Naive thymus-derived CD8-positive, alpha-beta T cell (primary cell): Measurements from ENCODE around the gene CAMK2B. TPM values are rescaled to one million over a fixed set of nuclear protein-coding genes. Genes with fewer than 3 reads are reported as not detected.

Source experiments
- ATAC-seq, 2 donors: fragments of 150-1000 bp; cut with Tn5 transposase in 1 of 2; sonication (Bioruptor Pico), chemical (Tn5 transposase) in 1 of 2; 1 replicate in 1 of 2; 2 replicates in 1 of 2; pipeline ENCODE4 v1.10.0; 2021; ENCODE audit warnings: mild to moderate bottlenecking in 2 of 2, moderate library complexity in 2 of 2
- POLR2A ChIA-PET: fragments of 350-600 bp; sonication (Branson Sonifier 250); formaldehyde crosslinking; loops from one replicate; lab custom pipeline; 2021; ENCODE audit warnings: antibody characterized with exemption; lab: Charles Lee
- DNase-seq, 10 donors: peaks; one replicate each; pipeline versions ENCODE4 v3.0.0 to v3.0.0-alpha.2; 2020 to 2022
- H3K27ac Mint-ChIP-seq, 10 donors: one replicate each; pipeline ENCODE4 v1.8.0; 2020 to 2022; ENCODE audit warnings: mild to moderate bottlenecking in 10 of 10, mixed read lengths in 10 of 10, moderate library complexity in 4 of 10, inconsistent platforms in 1 of 10
- H3K27me3 Mint-ChIP-seq, 5 donors: one replicate each; pipeline ENCODE4 v1.8.0; 2021 to 2022; ENCODE audit warnings: mixed read lengths in 5 of 5
- H3K36me3 Mint-ChIP-seq, 3 donors: one replicate each; pipeline ENCODE4 v1.8.0; 2020 to 2022; ENCODE audit warnings: mixed read lengths in 3 of 3, mild to moderate bottlenecking in 2 of 3, inconsistent platforms in 1 of 3
- H3K4me1 Mint-ChIP-seq, 4 donors: one replicate each; pipeline ENCODE4 v1.8.0; 2021 to 2022; ENCODE audit warnings: mixed read lengths in 4 of 4
- H3K4me3 Mint-ChIP-seq, 10 donors: one replicate each; pipeline ENCODE4 v1.8.0; 2020 to 2022; ENCODE audit warnings: mild to moderate bottlenecking in 10 of 10, mixed read lengths in 10 of 10, moderate library complexity in 6 of 10, inconsistent platforms in 1 of 10
- H3K9me3 Mint-ChIP-seq, 9 donors: one replicate each; pipeline ENCODE4 v1.8.0; 2020 to 2022; ENCODE audit warnings: mixed read lengths in 9 of 9, mild to moderate bottlenecking in 3 of 9, inconsistent platforms in 1 of 9, moderate library complexity in 1 of 9
- polyA plus RNA-seq, 3 donors: library from polyadenylated mRNA; unstranded; fragments of 300-500 nt; fragmentation: Illumina TruSeq; gene quantifications; one replicate each; pipeline ENCODE4 v1.2.3, GENCODE V29; 2021
- total RNA-seq, 8 experiments: library from RNA in 2 of 8; stranded (reverse) in 2 of 8; gene quantifications; one replicate each; pipeline ENCODE4 v1.2.3 and lab custom pipeline; 2021 to 2026

Gene CAMK2B
- total and polyA plus RNA-seq, 5 experiments from 2014 or later, result not detected

DNA sequence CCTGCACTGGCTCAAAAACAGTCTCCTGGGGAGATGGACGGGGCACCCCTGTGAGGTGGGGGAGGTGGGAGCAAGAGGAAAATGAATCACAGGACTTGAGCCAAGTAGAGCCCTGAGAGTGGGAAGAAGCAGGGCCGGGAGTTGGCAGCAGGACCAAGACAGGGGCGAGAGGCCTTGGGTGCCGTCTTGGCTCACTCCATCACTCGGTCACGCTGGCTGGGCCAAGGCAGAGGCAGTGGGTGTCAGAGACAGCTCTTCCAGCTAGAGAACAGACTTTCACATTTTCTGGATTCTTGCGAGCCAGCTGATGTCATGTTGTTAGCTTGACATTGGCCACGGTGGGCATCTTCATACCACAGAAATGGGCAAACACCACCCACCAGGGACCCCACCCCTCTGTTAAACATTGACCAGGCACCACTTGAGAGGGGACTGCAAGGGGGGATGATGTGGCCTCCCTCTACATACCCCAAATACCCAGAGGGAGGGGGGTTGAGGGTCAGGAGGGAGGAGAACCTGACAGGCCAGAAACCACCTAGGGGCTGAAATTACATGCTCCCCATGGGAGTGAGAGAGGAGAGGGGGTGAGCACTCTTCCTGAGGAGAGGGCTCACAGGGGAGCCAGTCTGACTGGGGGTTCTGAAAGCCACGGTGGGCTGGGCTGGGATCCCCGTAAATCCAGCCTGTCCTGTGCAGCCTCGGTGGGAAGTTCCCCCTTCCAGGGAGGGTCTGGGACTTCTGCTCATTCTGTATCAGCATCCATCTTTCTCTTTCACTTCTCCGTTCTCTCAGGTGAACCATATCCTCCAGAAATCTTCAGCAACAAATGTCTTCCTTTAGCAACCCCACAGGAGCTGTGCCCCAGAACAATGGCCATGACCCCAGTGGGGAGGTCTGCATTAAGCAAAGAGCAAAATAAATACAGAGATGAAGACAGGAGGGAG is 19.6 kb downstream of the CAMK2B start:
- peaks cover 0 to 14% (median 8%) of the 10 kb centered on the region in 5 donors for H3K27me3 Mint-ChIP-seq
- DNase-seq (peak in 2 of 10 donors; percentile 12 to 26), ATAC-seq (no peak)
- POLR2A ChIA-PET, result no interaction called here
- peaks cover 0 to 1% (median 0%) of the 10 kb centered on the region in 3 donors for H3K36me3 Mint-ChIP-seq
- H3K4me1 Mint-ChIP-seq, result peaks cover 0 to 5% (median 3%) of the 10 kb centered on the region in 4 donors
- H3K27ac Mint-ChIP-seq, result peak overlapping the region in 3 of 10 donors; percentile 19 to 60 (median 37)
- peaks cover 0 to 2% (median 0%) of the 10 kb centered on the region in 9 donors for H3K9me3 Mint-ChIP-seq
- H3K4me3 Mint-ChIP-seq, result no peak overlapping the region

GRCh38 chr7:44294325-44295069 is 30.9 kb downstream of the CAMK2B start:
- H3K36me3 Mint-ChIP-seq, result peaks cover 0 to 12% (median 0%) of the 10 kb centered on the region in 3 donors
- POLR2A ChIA-PET, result no interaction called here
- H3K27me3 Mint-ChIP-seq, result peaks cover 16 to 41% (median 24%) of the 10 kb centered on the region in 5 donors
- H3K4me3 Mint-ChIP-seq, result no peak overlapping the region
- peak in 2 of 10 donors; percentile 13 to 14 for DNase-seq
- H3K27ac Mint-ChIP-seq, result peak overlapping the region in 1 of 10 donors; percentile 18
- no peak for ATAC-seq
- no peaks in the 10 kb centered on the region for H3K4me1 Mint-ChIP-seq
- peaks cover 0 to 6% (median 0%) of the 10 kb centered on the region in 9 donors for H3K9me3 Mint-ChIP-seq

- peak in 1 of 10 donors; percentile 36 for DNase-seq
- peaks cover 15 to 37% (median 21%) of the 10 kb centered on the region in 5 donors for H3K27me3 Mint-ChIP-seq
- POLR2A ChIA-PET, result no interaction called here
- no peak overlapping the region for H3K4me3 Mint-ChIP-seq
- H3K9me3 Mint-ChIP-seq, result peaks cover 0 to 6% (median 0%) of the 10 kb centered on the region in 9 donors
- H3K4me1 Mint-ChIP-seq, result no peaks in the 10 kb centered on the region
- no peak for ATAC-seq
- no peak overlapping the region for H3K27ac Mint-ChIP-seq
- H3K36me3 Mint-ChIP-seq, result peaks cover 0 to 12% (median 0%) of the 10 kb centered on the region in 3 donors
These were observed 31.7 kb downstream of the CAMK2B start for GRCh38 chr7:44293561-44294324.

DNA sequence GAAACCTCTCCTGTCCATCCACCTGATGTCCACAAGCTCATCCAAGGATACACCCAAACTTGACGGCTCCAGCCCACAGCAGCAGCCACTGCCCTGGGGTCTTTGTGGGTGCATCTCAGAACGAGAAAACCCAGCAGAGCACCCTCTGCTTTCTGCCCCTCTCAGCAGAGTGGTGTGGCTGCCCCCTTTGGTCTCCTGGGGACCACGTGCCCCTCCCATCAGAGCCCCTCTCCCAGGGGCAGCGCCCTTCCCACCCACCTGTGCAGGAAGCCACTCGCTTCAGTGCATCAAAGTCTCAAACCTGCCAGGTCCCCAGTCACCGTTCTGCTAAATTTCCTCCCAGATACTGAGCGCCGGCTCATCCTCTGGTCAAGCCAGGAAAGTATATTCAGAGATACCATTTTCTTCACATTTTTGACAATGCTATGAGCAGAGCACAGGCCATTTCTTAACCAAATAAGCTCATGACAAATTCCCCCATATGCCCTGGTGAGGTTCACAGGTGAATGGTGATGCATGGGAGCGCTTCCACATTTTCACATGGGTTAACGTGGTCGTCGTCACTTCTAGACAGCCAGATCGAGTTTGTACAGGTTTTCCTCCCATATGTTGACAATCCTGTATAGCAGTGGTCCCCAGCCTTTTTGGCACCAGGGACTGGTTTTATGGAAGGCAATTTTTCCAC is 32.4 kb downstream of the CAMK2B start:
- POLR2A ChIA-PET, result no interaction called here
- Mint-ChIP-seq H3K36me3 (peaks cover 0 to 12% (median 0%) of the 10 kb centered on the region in 3 donors), H3K9me3 (peaks cover 0 to 6% (median 0%) of the 10 kb centered on the region in 9 donors), H3K4me1 (no peaks in the 10 kb centered on the region), H3K4me3 (no peak overlapping the region), H3K27ac (no peak overlapping the region), H3K27me3 (peaks cover 15 to 35% (median 21%) of the 10 kb centered on the region in 5 donors)
- DNase-seq (peak in 2 of 10 donors; percentile 10 to 27), ATAC-seq (no peak)

DNA sequence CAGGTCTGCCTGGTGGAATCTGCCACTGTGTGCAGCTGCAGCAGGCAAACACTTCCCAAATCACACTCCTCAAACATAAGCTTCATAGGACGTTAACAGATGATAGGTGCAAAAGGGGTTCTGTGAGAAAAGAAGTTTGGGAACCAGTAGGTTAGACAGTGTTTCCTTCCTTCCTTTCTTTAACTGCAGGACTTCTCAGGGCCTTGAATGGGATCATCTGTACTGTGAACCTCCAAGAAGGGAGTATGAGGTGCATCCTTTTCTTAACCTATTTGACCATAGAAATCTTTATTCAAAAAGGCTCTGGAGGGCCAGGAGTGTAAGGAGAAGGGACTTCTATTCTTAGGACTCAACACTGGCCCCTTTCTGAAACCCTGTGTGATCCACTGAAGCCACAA is 33.0 kb downstream of the CAMK2B start:
- no peak for DNase-seq
- Mint-ChIP-seq H3K4me1 (no peaks in the 10 kb centered on the region), H3K36me3 (peaks cover 0 to 11% (median 0%) of the 10 kb centered on the region in 3 donors), H3K27ac (no peak overlapping the region), H3K4me3 (no peak overlapping the region), H3K9me3 (peaks cover 0 to 6% (median 0%) of the 10 kb centered on the region in 9 donors), H3K27me3 (peaks cover 15 to 34% (median 20%) of the 10 kb centered on the region in 5 donors)
- no peak for ATAC-seq
- POLR2A ChIA-PET, result no interaction called here

DNA sequence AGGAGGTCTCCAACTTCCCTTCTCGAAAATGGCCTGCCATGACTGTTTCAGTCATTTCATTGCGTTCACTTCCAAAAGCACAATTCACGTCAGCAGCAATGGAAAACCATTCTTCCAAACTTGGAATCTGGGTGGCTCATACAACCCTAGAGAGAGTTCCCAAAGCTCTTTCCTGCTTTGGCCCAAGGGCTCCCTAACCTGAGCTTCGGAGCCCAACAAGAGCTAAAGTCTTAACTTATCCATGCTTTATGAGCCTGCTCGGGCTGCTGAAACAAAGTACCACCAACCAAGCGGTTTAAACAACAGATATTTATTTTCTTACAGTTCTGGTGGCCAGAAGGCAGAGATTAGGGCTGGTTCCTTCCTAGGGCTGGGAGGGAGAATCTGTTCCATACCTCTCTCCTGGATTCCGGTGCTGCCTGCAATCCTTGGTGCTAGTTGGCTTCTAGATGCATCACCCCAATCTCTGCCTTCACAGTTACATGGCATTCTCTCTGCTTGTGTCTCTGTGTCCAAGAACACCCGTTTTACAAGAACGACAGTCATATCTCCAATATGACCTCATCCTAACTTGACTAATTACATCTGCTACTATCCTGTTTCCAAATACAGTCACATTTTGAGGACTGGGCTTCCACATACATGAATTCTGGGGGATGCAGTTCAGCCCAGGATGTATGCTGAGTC is 33.5 kb downstream of the CAMK2B start:
- H3K36me3 Mint-ChIP-seq, result peaks cover 0 to 6% (median 0%) of the 10 kb centered on the region in 3 donors
- peaks cover 0 to 6% (median 0%) of the 10 kb centered on the region in 9 donors for H3K9me3 Mint-ChIP-seq
- H3K27me3 Mint-ChIP-seq, result peaks cover 12 to 29% (median 19%) of the 10 kb centered on the region in 5 donors
- POLR2A ChIA-PET, result no interaction called here
- no peak overlapping the region for H3K27ac Mint-ChIP-seq
- DNase-seq (peak in 2 of 10 donors; percentile 7 to 19), ATAC-seq (no peak)
- no peak overlapping the region for H3K4me3 Mint-ChIP-seq
- no peaks in the 10 kb centered on the region for H3K4me1 Mint-ChIP-seq

DNA sequence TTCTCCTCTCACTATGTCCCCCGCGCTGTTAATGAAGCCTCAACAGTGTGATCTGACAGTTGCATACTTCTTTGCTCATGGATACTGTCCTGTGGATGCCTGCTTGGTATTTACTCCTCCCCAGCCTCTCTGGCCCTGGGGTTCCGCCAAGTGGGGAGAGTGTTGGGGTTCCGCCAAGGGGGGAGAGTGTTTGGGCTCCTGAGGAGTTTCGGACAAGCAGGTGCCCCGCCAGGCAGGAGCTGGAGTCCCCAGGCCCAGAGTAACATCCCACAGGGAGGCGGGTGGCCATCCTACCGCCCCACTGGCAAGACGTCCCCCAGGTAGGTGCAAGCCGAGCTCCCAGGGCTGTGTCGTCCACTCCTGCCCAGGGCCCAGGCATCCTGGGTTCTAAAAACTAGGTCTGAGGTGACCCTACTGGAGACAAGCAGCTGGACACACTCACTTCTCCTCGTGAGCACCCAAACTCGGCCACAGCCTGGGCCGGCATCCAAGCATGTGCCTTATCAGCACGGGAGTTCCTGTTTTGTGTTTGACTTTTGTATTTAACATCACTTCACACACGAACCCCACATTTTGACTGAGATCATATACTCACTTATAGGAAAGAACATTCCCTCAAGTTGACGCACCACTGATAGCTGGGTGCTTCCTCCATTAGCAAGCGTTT is 34.2 kb downstream of the CAMK2B start:
- H3K9me3 Mint-ChIP-seq, result peaks cover 0 to 5% (median 0%) of the 10 kb centered on the region in 9 donors
- ATAC-seq, result no peak
- no peak overlapping the region for H3K27ac Mint-ChIP-seq
- H3K36me3 Mint-ChIP-seq, result peaks cover 0 to 5% (median 0%) of the 10 kb centered on the region in 3 donors
- H3K4me1 Mint-ChIP-seq, result no peaks in the 10 kb centered on the region
- peaks cover 12 to 22% (median 17%) of the 10 kb centered on the region in 5 donors for H3K27me3 Mint-ChIP-seq
- POLR2A ChIA-PET, result no interaction called here
- no peak overlapping the region for H3K4me3 Mint-ChIP-seq
- peak in 2 of 10 donors; percentile 15 to 34 for DNase-seq

GRCh38 chr7:44290252-44290620 is 35.2 kb downstream of the CAMK2B start:
- Mint-ChIP-seq H3K36me3 (no peaks in the 10 kb centered on the region), H3K4me1 (no peaks in the 10 kb centered on the region), H3K4me3 (no peak overlapping the region), H3K27me3 (peaks cover 10 to 19% (median 12%) of the 10 kb centered on the region in 5 donors), H3K27ac (peak overlapping the region in 1 of 10 donors; percentile 37), H3K9me3 (no peaks in the 10 kb centered on the region)
- DNase-seq (peak in 1 of 10 donors; percentile 55), ATAC-seq (no peak)
- POLR2A ChIA-PET, result no interaction called here

DNA sequence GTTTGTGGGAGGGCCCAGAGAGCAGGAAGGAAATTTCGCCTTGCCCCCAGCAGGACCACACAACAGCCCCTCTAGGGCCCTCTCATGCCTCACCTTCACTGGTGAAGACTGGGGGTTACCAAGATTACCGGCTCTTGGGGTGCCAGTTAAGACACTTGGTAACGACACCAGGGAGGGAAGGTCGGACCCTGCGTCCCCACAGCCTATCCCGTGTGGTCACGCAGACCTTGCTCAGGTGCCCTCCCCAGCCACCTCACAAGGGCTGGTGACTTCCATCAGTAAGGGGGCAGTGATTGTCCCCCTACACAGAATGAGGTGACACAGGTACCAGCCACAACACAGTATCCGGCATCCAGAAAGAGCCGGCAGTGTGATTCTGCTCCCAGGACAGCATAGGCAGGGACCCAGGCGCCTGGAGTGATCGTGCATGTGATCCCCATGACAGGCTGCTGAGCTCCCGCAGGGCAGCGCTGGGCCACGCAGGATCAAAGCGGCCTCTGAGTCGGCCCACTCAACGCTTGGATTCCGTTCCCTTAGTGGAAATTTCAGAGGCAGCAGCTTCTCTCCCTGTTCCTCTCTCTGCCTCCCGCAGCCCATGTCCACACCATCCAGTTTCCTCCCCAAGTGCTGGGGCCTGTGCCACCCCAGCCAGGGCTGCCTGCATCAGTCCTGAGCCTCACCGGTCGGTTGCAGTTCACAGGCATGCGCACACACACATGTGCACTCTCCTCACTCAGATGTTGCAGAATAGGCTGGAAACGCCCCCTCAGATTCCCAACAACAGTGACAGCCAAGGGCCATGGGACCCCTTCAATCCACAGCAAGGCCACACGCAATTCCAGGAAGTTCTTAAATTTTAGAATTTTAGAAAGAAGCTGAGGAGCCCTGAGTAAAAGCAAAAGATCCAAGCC is 35.8 kb downstream of the CAMK2B start:
- H3K27ac Mint-ChIP-seq, result no peak overlapping the region
- DNase-seq (peak in 2 of 10 donors; percentile 11 to 49), ATAC-seq (no peak)
- no peaks in the 10 kb centered on the region for H3K4me1 Mint-ChIP-seq
- H3K4me3 Mint-ChIP-seq, result no peak overlapping the region
- no peaks in the 10 kb centered on the region for H3K36me3 Mint-ChIP-seq
- POLR2A ChIA-PET, result no interaction called here
- H3K27me3 Mint-ChIP-seq, result peaks cover 8 to 19% (median 12%) of the 10 kb centered on the region in 5 donors
- no peaks in the 10 kb centered on the region for H3K9me3 Mint-ChIP-seq

GRCh38 chr7:44288811-44289340 is 36.5 kb downstream of the CAMK2B start:
- peak in 2 of 10 donors; percentile 13 to 34 for DNase-seq
- POLR2A ChIA-PET, result interaction anchor here (0.5 kb wide), 1 partner anchor 545 kb away, joined by 3 read pairs; no protein-coding TSS in a partner anchor
- H3K4me3 Mint-ChIP-seq, result no peak overlapping the region
- H3K27ac Mint-ChIP-seq, result no peak overlapping the region
- H3K27me3 Mint-ChIP-seq, result peaks cover 3 to 16% (median 9%) of the 10 kb centered on the region in 5 donors
- H3K36me3 Mint-ChIP-seq, result no peaks in the 10 kb centered on the region
- H3K4me1 Mint-ChIP-seq, result no peaks in the 10 kb centered on the region
- H3K9me3 Mint-ChIP-seq, result no peaks in the 10 kb centered on the region
- ATAC-seq, result no peak
